Measurements from ENCODE around the gene OR10A6. TPM values are rescaled to one million over a fixed set of nuclear protein-coding genes. Genes with fewer than 3 reads are reported as not detected.

OR10A6 gene
- total RNA-seq, 2 experiments from 2014 or later, result not detected

DNA sequence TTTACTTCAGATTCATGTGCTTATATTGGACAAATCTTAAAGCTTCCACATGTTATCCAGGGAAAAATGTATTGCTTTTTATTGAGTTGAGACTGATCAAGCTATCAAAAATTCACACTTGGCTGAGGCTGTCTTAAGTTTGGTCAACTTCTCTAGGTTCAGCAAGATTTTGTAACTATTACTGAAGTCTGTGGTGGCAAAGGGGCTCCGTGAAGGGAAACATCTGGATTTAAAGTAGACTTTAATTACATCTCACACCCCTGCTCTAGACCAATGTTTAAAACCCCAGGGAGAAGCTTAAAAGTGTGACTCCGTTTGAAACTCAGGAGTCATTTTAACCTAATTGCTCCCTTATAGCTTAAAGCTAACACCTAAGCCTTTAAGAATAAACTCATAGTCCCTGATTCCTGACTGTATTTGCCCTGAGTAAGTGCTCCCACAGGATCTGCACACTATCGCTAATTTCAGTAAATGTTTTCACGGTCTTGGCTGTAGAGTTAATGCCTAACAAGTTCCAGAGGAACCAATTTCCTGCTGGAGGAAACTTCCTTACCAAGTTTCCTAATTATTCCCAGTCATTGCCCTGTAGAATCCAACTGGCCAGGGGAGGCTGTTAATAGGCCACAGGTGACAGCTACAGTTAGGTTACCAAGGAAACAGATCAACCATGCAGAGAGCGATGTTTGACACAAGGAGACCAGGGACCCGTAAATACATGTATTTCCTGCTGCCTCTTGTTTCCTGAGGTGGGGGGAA is 40.5 kb downstream of the OR10A6 start:
- Mint-ChIP-seq H3K27ac (no peak overlapping the region), H3K36me3 (ENCODE audit: low read depth) (no peaks in the 10 kb centered on the region)

DNA sequence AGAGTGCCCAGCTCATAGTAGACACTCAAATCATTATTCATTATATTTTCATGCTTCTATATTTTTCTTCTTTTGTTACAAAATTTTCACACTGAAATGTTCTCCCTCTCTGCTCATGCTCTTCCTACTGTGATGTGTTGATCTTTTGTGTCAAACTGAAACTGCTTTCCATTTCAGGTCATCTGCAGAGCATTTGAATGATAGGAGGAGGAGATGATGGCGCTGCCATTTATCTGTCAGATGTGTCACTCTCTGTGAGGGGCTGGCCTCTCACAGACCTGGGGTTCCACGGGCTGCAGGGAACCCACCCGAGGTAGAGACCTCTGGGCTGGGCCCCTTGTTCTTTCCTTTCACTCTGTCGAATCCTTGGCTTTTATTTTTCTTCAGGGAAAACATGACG is 41.1 kb downstream of the OR10A6 start:
- Mint-ChIP-seq H3K4me1 (peaks cover 3% of the 10 kb centered on the region), H3K36me3 (ENCODE audit: low read depth) (no peaks in the 10 kb centered on the region), H3K27ac (no peak overlapping the region), H3K4me3 (no peak overlapping the region), H3K27me3 (peaks cover 12% of the 10 kb centered on the region), H3K9me3 (no peaks in the 10 kb centered on the region)
- no peak for DNase-seq
- POLR2A ChIA-PET, result no interaction called here
- CTCF ChIA-PET, result interaction anchor here (1.1 kb wide), 1 partner anchor 97 kb away, joined by 3 read pairs; the partner anchor contains the start of gene EIF3F

More for the DNA sequence above, 40.5 kb downstream of the OR10A6 start:
- Mint-ChIP-seq H3K4me1 (peaks cover 3% of the 10 kb centered on the region), H3K4me3 (no peak overlapping the region), H3K27me3 (peaks cover 12% of the 10 kb centered on the region), H3K9me3 (no peaks in the 10 kb centered on the region)
- DNase-seq, result no peak
- ChIA-PET CTCF (interaction anchor here (0.5 to 1.1 kb wide), 2 partner anchors 10 to 97 kb away, joined by 3 read pairs; partner anchors contain the start of gene EIF3F), POLR2A (no interaction called here)

DNA sequence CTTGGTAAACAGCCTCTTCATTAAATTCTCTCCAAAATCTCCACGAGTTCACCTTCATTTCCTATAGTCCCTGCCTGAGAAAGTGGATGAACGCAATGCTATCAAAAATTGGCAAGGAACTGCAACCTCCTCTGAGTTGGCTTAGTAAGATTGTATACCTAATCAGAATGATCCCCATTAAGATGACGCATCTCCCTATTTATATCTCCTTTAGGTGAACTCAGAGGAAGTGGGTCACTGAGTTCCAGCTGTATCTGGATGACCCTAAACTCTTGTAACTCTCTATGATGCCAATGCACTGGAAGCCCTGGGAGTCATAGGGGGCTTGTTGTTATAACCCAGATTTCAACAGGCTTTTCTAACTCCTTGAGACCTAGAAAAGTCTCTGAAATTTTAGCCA is 48.2 kb downstream of the OR10A6 start:
- Mint-ChIP-seq H3K27me3 (peaks cover 1% of the 10 kb centered on the region), H3K27ac (no peak overlapping the region), H3K9me3 (no peaks in the 10 kb centered on the region), H3K4me1 (no peaks in the 10 kb centered on the region), H3K4me3 (no peak overlapping the region), H3K36me3 (ENCODE audit: low read depth) (no peaks in the 10 kb centered on the region)
- ChIA-PET CTCF (no interaction called here), POLR2A (no interaction called here)
- no peak for DNase-seq

Other genes starting within 250 kb of the OR10A6 start
- not detected for gene OVCH2, start 224.8 kb downstream of the OR10A6 start, total RNA-seq
- not detected for gene OR5P2, start 134.3 kb downstream of the OR10A6 start, total RNA-seq
- gene OR5P3, start 100.4 kb downstream of the OR10A6 start, total RNA-seq, result not detected
- gene OR10A3, start 10.4 kb upstream of the OR10A6 start, total RNA-seq, result not detected
- gene NLRP10, start 34.2 kb upstream of the OR10A6 start, total RNA-seq, result not detected
- gene EIF3F, start 56.1 kb upstream of the OR10A6 start, total RNA-seq, result 100 to 1,000 TPM; 256 to 262 TPM
- under 1 TPM; 0.08 to 0.12 TPM for gene TUB, start 149.9 kb upstream of the OR10A6 start, total RNA-seq
- gene RIC3, start 237.8 kb upstream of the OR10A6 start, total RNA-seq, result 10 to 100 TPM; 16.9 to 20.1 TPM

Data from activated CD4-positive, alpha-beta T cell treated with anti-CD3 and anti-CD28 coated beads, Interleukin-2, amount 10 ng/mL, durations not matched to agents 7 days and 5 days (primary cell).